GM18870 (cell line): ENCODE data around the gene TMC1.
"Not testable (repeated sequence)": the region's sequence is repeated elsewhere in the genome, so short reads cannot be mapped to it uniquely, and the experiment has no call there.

Experiments
- ATAC-seq: cut with Tn5 transposase; IDR thresholded peaks from one replicate; pipeline ENCODE4 v1.9.1; 2021; ENCODE audit warnings: moderate library complexity; ENCODE audit not compliant: unreplicated experiment

Gene TMC1

DNA sequence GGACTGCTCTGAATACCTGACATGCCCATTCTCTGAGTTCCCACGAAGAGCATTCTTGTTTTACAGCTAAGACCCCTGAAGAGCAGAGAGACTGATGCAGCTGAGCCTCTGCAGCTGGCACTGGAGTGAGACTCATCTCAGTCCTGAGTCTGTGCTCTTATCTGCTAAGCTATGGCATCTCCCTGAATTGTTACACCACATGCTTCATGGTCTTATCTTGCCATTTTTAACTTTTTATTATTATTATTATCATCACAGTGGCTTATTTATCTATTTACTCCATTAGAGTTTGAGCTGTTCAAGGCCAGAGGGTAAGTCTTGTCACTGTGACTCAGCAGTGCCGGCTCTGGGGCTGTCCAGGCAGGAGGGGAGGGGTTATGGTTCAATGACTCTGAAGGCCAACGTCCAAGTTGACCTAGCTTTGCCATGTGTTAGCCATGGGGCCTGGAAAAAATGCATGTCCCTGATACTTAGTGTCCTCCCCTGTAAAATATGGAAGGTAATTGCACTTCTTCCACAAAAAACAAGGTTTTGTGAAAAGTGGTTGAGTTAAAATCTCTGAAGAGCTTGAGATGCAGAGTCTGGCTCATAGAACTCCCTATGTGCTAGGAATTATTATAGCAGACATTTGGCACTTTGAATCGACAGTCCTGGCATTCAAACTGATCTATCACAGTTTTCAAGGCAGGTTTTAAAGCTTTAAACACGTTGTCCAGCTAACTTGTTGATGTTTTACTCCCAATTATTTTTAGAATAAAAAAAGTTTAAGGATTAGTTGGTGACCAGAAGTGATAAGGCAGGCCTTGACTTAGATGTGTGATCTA is 336.9 kb downstream of the TMC1 start:
- no peak for ATAC-seq

DNA sequence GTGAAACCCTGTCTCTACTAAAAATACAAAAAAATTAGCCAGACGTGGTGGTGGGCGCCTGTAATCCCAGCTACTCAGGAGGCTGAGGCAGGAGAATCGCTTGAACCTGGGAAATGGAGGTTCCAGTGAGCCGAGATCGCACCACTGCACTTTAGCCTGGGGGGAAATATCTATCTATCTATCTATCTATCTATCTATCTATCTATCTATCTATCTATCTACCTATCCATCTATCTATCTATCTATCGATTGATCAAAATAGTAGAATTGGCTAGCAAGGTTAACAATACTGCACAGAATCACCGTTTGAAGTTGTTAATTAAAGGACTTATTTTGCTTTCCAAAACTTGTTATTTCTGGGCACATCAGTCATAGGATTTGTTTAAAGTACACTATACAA is 341.4 kb downstream of the TMC1 start:
- not testable (repeated sequence) for ATAC-seq

DNA sequence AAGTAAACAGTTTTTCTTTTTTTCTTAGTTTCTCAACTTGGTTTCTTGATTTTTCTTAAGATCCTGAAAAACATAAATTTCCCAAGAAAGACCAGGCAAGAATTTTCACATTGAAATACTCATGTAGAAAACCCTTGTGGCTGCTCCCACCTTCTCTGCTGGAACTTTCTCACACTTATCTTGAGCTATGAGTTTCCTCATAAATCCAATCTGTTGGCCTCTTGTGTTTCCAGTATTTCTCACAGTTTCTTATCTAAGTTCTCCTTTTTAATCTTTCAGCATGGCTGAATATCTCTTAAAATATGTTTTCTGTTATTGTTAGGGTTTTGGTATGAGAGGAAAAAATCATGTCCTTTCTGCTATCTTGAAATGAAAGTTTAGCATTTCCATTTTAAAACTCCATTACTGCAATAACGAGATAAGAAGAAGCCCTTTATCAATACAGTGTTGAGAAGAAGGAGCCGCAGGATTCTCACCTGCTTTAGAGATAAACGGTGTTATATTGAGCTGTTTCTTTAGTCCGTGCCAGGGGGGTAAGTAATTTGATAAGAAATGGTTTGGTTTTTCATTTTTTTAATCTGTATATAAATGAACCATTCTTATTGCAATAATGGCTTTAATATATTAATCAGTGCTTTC is 342.2 kb downstream of the TMC1 start:
- no peak for ATAC-seq

DNA sequence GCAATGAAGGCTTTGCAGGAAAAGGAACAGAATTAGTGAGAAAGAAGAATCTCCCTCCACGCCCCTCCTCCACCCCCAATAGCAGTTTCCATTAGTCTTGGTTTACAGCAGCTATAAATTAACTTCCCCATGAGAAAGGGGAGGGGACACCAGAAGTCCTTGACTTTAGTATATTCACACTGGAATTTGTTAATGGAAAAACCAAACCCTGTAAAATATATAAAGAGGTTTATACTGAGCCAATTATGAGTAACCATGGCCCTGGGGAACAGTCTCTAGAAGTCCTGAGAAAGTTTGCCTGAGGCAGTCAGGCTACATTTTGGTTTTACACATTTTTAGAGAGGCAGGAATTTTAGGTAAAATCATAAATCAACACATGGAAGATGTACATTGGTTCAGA is 342.9 kb downstream of the TMC1 start:
- no peak for ATAC-seq

DNA sequence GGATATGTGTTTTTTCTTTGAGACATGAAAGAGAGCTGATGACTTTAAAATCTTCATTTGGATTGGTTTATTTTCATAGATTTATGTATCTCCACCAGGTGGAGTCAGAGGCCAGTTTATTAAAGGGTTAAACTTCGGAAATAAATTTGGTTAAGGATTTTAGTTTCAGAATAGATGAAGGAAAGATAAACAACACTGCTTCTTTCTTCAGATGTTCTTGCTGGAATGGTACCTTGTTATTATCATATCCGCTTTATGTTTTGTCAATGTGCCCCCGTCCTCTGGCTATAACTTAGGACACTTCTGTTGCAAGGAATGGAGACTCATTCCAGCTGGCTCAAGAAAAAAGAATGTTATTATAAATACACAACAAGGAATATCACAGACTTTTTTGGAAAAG is 350.3 kb downstream of the TMC1 start:
- no peak for ATAC-seq

DNA sequence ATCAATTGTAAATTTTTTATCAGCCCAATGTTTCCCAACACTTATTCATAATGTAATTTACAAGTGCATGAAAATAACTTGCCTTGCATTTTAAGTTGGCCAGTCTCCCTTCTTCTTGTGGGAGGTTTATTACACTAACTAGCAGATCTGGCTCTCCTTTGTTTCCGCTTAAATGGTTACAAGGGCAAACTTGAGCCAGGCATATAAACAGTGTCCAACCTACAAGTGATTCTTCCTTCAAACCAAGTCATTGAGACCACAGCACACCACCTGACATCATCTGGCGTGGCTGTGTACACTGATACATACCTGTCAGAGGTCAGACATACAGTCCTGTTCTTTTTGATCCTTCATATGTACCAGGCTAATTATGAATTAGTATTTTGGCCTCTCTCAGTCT is 351.3 kb downstream of the TMC1 start:
- no peak for ATAC-seq

DNA sequence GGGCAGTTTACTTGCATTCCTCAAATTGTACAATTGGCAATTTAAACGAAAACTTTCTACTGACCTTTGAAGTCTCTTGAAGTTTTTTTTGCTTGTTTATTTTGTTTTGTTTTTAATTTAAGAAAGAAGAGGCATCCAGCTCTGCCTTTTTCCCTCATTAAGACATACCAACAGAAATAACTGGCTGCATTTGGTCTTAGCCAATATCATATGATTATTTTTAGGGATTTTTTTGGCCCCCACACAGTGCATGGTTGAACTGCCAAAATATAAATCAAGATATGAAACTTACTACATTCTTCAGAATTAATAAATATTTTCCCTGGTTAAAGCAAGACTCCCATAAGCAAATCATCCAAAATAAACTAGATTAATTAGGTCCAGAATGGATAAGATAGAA is 352.0 kb downstream of the TMC1 start:
- no peak for ATAC-seq

DNA sequence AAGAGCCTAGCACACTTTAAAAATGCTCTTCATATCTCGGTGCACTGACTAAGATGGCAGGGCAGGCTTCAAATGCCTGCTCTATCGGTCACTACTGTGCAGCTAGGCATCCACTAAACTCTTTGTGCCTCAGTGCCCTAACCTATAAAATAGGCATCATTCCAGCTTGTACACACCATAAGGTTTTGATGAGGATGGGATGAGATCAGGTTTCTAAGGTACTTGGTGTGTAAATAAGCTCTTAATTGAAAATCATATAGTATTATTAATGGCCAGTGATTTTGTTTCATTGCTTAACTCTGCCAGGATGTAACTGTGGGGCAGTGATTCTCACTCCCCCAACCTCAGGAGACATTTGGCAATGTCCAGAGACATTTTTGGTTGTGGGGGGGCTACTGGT is 352.9 kb downstream of the TMC1 start:
- ATAC-seq = no peak

DNA sequence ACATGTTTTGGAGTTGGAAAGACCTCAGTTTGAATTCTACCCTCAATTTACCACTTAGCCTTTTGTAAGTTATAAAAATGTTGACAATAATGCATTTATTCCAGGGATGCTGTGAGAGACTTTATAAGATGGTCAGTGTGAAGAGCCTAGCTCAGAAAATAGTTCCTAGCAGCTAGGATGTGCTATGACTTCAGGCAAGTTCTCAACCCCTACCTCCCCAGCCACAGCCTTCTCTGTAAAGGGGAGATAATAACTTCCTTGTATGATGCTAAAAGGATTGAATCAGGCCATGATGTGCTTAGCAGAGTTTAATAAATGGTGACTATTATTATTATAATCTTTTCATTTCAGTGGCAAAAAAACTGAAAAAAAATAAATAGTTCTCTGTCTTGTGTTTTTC is 353.8 kb downstream of the TMC1 start:
- no peak for ATAC-seq

DNA sequence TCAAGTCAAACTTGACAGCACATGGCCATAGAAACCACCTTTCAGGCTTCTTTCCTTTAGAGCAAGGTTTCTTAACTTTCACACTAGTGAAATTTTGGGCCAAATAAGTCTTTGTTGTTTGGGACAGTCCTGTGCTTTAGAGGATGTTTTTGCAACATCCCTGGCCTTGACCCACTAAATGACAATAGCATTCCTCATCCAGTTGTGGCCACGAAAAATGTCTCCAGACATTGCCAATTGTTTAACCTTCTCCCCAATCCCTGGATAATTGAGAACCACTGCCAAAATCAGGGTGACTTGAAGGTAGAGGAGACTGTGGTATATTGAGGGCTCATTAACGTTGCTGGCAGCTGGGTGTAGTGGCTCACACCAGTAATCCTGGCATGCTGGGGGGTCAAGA is 359.4 kb downstream of the TMC1 start:
- no peak for ATAC-seq

DNA sequence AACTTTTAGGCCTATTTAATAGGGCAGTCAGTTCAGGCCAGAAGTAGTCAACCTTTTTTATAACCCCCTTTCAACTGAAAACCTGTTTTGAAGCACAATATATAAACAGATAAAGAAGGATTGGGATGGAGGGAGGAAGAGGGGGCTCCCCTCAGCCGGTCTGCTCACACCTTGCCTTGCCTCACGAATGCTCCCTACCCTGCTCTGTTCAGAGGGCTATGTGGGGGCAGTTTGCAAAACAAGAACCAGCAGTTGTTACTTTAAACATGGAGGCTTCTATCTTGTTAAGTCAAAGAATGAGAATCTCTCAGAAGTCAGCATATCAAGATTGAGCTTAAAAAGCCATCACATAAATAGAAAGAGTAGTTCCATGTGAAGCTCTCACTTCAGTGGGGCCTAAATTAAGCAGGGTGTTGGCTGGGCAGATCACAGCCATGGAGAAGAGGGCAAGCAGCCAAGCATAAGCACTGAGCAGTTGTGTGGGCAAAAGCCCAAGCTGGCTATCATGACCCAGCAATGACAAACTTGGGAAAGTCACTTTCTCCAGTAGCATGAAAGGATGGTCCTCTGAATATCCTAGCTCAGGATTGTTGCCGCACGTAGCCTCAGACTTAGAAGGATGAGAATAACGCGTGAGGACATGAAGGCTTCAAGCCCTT is 360.8 kb downstream of the TMC1 start:
- no peak for ATAC-seq

DNA sequence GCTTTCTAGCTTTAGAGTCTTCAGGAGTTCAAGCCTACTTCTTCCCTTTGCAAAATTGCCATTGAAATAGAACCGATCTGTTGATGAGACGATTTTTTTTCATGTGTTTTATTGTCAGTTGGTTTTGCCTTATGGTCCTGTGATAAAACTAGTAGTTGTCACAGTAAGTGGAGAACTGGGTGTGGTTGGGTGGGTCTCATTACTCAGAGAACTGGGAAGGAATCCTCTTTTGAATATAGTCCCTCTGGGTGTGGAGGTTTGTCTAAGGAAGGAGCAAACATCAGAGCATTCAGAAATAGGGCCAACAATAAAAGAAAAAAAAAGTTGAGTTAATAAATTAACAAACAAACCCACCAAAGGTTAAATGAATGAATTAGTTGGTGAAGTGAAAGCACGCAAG is 362.5 kb downstream of the TMC1 start:
- ATAC-seq = no peak

DNA sequence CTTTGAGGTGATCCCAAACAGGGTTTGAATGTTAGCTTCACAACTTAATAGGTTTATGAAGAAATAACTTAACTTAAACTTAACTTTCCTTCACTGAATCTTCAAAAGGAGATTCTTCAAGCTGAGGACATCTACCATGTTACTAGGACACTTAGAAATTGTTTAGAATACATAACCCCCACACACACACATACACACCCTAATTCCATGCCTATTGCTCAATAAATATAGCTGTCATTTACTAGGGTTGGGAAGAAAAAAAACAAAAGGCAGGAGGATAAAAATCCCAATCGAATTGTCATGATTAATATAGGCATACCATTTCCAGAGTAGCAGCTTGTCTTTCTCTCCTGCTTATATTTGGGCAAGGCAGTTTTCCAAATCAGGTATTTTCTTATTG is 363.1 kb downstream of the TMC1 start:
- no peak for ATAC-seq
